ENCODE results near the gene KRT86. TPM values are rescaled to one million over a fixed set of nuclear protein-coding genes. Genes with fewer than 3 reads are reported as not detected.

Gene KRT86
- total RNA-seq, 4 donors from 2014 or later, result 1.7 TPM; not detected in 3

DNA sequence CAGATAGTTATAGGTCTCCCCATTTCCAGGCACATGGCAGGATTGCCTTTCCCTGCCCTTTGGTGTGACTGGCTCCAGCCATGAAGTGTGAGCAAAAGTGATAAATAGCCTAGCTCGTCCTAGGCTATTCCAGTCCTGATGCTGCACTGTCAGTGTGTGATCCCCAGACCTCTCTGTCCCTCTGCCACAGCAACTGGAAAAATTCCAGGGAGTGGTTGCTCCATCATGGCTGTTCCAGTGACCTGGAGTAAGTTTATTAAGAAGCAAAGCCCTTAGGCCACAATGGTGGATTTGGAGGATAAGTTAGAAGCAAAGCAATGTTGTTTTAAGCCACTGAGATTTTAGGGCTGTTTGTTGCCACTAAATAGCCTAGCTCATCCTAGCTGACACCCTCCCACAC is 56.6 kb downstream of the KRT86 start:
- H3K27ac ChIP-seq, result no peak overlapping the region
- TF ChIP-seq POLR2A (IDR thresholded peaks at IDR 0.05) (no peak), CTCF (IDR thresholded peaks at IDR 0.05) (no peak), EP300 (IDR thresholded peaks at IDR 0.05) (no peak), POLR2AphosphoS5 (IDR thresholded peaks at IDR 0.05) (no peak)
- H3K4me1 ChIP-seq, result no peaks in the 10 kb centered on the region
- peaks cover 12% of the 10 kb centered on the region for H3K27me3 ChIP-seq
- ATAC-seq, result no peak
- H3K36me3 ChIP-seq, result no peaks in the 10 kb centered on the region
- H3K4me3 ChIP-seq, result no peak overlapping the region
- H3K9me3 ChIP-seq, result peaks cover 0 to 6% (median 0%) of the 10 kb centered on the region in 3 donors
- WGBS, 2 donors (ENCODE audit: low coverage in 1 of 2), result no CpG with 5 or more reads among the region's 1 CpG

GRCh38 chr12:52331833-52332232 is 57.4 kb downstream of the KRT86 start:
- H3K27ac ChIP-seq, result no peak overlapping the region
- no peak for TF ChIP-seq EP300 (IDR thresholded peaks at IDR 0.05)
- 88 to 90% methylated on average over 3 of the region's 3 CpGs for WGBS, 2 donors (ENCODE audit: low coverage in 1 of 2)
- peaks cover 12% of the 10 kb centered on the region for H3K27me3 ChIP-seq
- peaks cover 0 to 14% (median 0%) of the 10 kb centered on the region in 3 donors for H3K9me3 ChIP-seq
- H3K4me3 ChIP-seq, result no peak overlapping the region
- ATAC-seq, result no peak
- no peaks in the 10 kb centered on the region for H3K4me1 ChIP-seq
- no peaks in the 10 kb centered on the region for H3K36me3 ChIP-seq

GRCh38 chr12:52332381-52332780 is 57.9 kb downstream of the KRT86 start:
- 100% methylated on average over 1 of the region's 1 CpG for WGBS, 2 donors (ENCODE audit: low coverage in 1 of 2)

GRCh38 chr12:52333321-52333720 is 58.9 kb downstream of the KRT86 start:
- H3K27me3 ChIP-seq, result peaks cover 12% of the 10 kb centered on the region
- ATAC-seq, result no peak
- H3K9me3 ChIP-seq, result peaks cover 0 to 18% (median 0%) of the 10 kb centered on the region in 3 donors
- H3K4me1 ChIP-seq, result no peaks in the 10 kb centered on the region
- H3K36me3 ChIP-seq, result no peaks in the 10 kb centered on the region
- no peak overlapping the region for H3K4me3 ChIP-seq
- no peak overlapping the region for H3K27ac ChIP-seq
- TF ChIP-seq POLR2AphosphoS5 (IDR thresholded peaks at IDR 0.05), result no peak
- TF ChIP-seq CTCF (IDR thresholded peaks at IDR 0.05), result no peak
- TF ChIP-seq EP300 (IDR thresholded peaks at IDR 0.05), result no peak
- no peak for TF ChIP-seq POLR2A (IDR thresholded peaks at IDR 0.05)
- WGBS, 2 donors (ENCODE audit: low coverage in 1 of 2), result 50% methylated on average over 2 of the region's 3 CpGs; no CpG with 5 or more reads in 1 of the 2 donors

More at GRCh38 chr12:52332381-52332780, 57.9 kb downstream of the KRT86 start:
- H3K36me3 ChIP-seq, result no peaks in the 10 kb centered on the region
- no peak overlapping the region for H3K4me3 ChIP-seq
- H3K4me1 ChIP-seq, result no peaks in the 10 kb centered on the region
- TF ChIP-seq POLR2A (IDR thresholded peaks at IDR 0.05) (no peak), CTCF (IDR thresholded peaks at IDR 0.05) (no peak), POLR2AphosphoS5 (IDR thresholded peaks at IDR 0.05) (no peak), EP300 (IDR thresholded peaks at IDR 0.05) (no peak)
- H3K9me3 ChIP-seq, result peaks cover 0 to 18% (median 0%) of the 10 kb centered on the region in 3 donors
- ATAC-seq, result no peak
- H3K27me3 ChIP-seq, result peaks cover 12% of the 10 kb centered on the region
- H3K27ac ChIP-seq, result no peak overlapping the region

GRCh38 chr12:52334185-52334584 is 59.7 kb downstream of the KRT86 start:
- TF ChIP-seq POLR2A (IDR thresholded peaks at IDR 0.05) (no peak), CTCF (IDR thresholded peaks at IDR 0.05) (no peak)
- WGBS, 2 donors (ENCODE audit: low coverage in 1 of 2), result 55 to 97% methylated on average over 3 of the region's 3 CpGs
- H3K9me3 ChIP-seq, result peaks cover 0 to 18% (median 0%) of the 10 kb centered on the region in 3 donors
- peaks cover 12% of the 10 kb centered on the region for H3K27me3 ChIP-seq
- no peak overlapping the region for H3K27ac ChIP-seq
- H3K4me1 ChIP-seq, result no peaks in the 10 kb centered on the region
- no peak overlapping the region for H3K4me3 ChIP-seq
- ATAC-seq, result no peak
- H3K36me3 ChIP-seq, result no peaks in the 10 kb centered on the region

All from gastroesophageal sphincter (tissue), 4 donors.